GM18499 (cell line): Measurements from ENCODE around the gene SLC25A21.

Experiments
- ATAC-seq: cut with Tn5 transposase; IDR thresholded peaks from one replicate; pipeline ENCODE4 v1.9.1; 2021; ENCODE audit warnings: moderate number of reproducible peaks; ENCODE audit not compliant: insufficient read depth, unreplicated experiment

Gene SLC25A21

GRCh38 chr14:36810209-36810608, 362.2 kb downstream of the SLC25A21 start:
- ATAC-seq, result no peak

- ATAC-seq, result no peak
Measured at GRCh38 chr14:36807727-36808126, 364.7 kb downstream of the SLC25A21 start.

- ATAC-seq, result no peak
Measured at GRCh38 chr14:36805131-36805559, 367.3 kb downstream of the SLC25A21 start.

GRCh38 chr14:36797634-36798033, 374.8 kb downstream of the SLC25A21 start:
- ATAC-seq, result no peak

- ATAC-seq, result no peak
Measured at GRCh38 chr14:36791402-36791801, 381.0 kb downstream of the SLC25A21 start.

GRCh38 chr14:36785511-36785910, 386.9 kb downstream of the SLC25A21 start:
- ATAC-seq, result no peak

- no peak for ATAC-seq
Measured at GRCh38 chr14:36784541-36784940, 387.9 kb downstream of the SLC25A21 start.

- no peak for ATAC-seq
Measured at GRCh38 chr14:36781897-36782296, 390.5 kb downstream of the SLC25A21 start.

GRCh38 chr14:36773558-36773957, 398.8 kb downstream of the SLC25A21 start:
- no peak for ATAC-seq

- no peak for ATAC-seq
Measured at GRCh38 chr14:36773136-36773540, 399.3 kb downstream of the SLC25A21 start.

- no peak for ATAC-seq
Measured at GRCh38 chr14:36771028-36771640, 401.3 kb downstream of the SLC25A21 start.

- ATAC-seq, result no peak
Measured at GRCh38 chr14:36768638-36769337, 403.6 kb downstream of the SLC25A21 start.

GRCh38 chr14:36767603-36768281, 404.7 kb downstream of the SLC25A21 start:
- no peak for ATAC-seq

- ATAC-seq, result no peak
Measured at GRCh38 chr14:36766974-36767373, 405.4 kb downstream of the SLC25A21 start.

- no peak for ATAC-seq
Measured at GRCh38 chr14:36757734-36758601, 414.4 kb downstream of the SLC25A21 start.

- no peak for ATAC-seq
Measured at GRCh38 chr14:36756226-36756625, 416.2 kb downstream of the SLC25A21 start.

GRCh38 chr14:36755756-36756155, 416.6 kb downstream of the SLC25A21 start:
- no peak for ATAC-seq

GRCh38 chr14:36751920-36752319, 420.5 kb downstream of the SLC25A21 start:
- no peak for ATAC-seq

GRCh38 chr14:36751106-36751505, 421.3 kb downstream of the SLC25A21 start:
- ATAC-seq, result no peak

- ATAC-seq, result no peak
Measured at GRCh38 chr14:36750244-36750643, 422.2 kb downstream of the SLC25A21 start.
